GM15510 (cell line): ENCODE measurements around the gene RAP2A.

ENCODE experiments used
- POLR2A ChIP-seq: IDR thresholded peaks from 3 replicates; pipeline ENCODE4 v1.6.1; 2011; ENCODE audit warnings: borderline replicate concordance; ENCODE audit not compliant: insufficient read length; ENCODE audit errors: extremely low read depth

RAP2A gene

DNA sequence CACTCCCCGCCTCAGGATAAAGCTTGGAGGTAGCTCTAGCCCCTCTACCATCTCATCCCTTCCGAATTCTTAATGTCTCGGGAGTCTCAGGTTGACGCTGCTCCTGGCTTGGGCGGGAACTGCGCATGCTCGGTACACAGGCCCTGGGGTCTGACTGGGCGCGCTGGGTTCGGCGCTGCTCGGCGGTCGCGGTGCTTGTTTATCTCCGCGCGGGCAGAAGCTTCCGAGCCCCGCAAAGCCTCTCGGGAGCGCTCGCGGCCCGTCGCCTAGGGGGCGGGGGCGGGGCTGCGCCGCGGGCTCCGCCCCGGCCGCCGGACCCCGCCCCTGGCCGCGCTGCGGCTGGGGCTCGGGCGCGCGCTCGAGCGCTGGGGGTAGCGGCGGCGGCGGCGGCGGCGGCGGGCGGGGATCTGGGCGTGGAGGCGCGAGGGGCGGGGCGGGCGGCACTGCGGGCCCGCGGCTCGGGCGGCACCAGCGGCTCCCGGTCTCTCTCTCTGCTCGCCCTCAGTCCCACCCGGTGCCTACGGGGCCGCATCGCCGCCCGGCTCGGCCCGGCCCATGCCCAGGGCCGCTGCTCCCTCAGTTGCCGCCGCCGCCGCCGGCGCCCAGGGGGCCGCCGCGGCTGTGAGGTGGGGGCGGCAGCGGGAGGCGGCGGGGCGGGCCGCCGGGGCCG lies at the start of gene RAP2A:
Gene RAP2A (plus strand): TSS at position 443 of the 670 bp plus-strand sequence. CDS start 302 bp downstream, outside the sequence.
- peak; percentile 62 for TF ChIP-seq POLR2A

DNA sequence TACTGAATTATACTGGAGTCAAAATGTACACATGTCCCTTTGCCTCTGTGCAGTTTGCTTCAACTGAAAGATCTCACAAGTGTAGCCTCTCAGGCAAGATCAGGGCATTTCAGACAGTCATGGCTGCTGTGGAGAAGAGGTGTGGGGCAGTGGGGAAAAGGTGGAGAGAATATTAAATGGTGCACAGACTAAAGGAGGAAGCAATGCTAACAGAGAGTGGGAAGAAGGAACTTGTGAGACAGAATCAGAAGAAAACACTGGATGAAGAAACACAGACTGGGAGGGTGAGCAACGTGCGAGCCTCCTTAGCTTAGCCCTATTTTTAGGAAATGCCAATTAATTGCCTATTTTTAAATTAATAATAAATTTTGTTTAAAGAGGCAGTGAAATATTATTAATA lies 49.6 kb upstream of the RAP2A start:
- TF ChIP-seq POLR2A = no peak

- TF ChIP-seq POLR2A = no peak
These were observed 48.8 kb upstream of the RAP2A start for GRCh38 chr13:97385146-97385545.

- no peak for TF ChIP-seq POLR2A
These were observed 48.1 kb upstream of the RAP2A start for GRCh38 chr13:97385854-97386253.

DNA sequence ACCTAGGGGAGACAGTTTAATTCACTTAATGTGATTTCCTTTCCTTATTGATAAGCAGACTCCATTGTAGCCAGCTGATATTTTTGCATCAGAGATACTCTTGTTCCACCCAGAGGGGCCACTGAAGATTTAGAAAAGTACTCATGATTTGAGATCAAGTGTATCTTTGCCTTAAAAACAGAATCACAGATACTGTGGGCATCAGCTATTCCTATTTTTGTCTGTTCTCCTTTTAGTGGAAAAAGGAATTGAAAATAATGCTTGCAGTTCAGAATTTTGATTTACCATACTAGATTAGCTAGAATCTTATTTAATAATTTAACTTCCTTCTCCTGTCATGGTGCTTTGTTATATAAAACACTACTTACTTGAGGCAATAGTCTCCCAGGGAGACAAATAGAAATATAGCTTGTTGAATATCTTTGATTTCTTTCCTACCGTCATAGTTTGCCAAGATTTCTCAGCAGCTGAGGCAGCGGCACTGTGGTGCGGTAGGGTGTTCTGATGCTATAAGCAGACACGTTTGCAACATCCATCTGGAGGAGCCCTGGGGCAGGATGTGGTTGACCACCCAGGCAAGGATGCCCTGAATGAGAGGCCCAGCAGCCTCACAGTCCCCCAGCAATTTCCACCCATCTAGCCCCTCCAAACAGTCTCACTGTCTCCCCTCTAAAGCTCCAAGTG lies 47.0 kb upstream of the RAP2A start:
- no peak for TF ChIP-seq POLR2A

DNA sequence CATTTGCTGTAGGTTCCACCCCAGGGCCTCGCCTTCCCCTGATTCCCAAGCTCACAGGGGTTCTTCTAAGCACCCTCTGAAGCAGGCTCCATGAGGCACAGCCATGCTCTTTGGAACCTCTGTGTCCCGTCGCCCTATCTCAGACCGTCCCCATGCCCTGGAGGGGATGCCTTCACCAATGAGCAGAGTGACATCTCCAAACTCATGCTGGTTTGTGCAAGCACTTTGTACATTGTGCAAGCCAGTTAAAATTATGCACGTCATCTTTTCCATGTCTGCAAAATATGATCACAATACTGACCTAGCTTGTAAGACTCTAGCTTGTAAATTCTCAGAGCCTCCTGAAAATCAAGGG lies 46.5 kb upstream of the RAP2A start:
- no peak for TF ChIP-seq POLR2A

- no peak for TF ChIP-seq POLR2A
These were observed 46.1 kb upstream of the RAP2A start for GRCh38 chr13:97387890-97388289.

GRCh38 chr13:97388373-97388772 lies 45.6 kb upstream of the RAP2A start:
- no peak for TF ChIP-seq POLR2A

- TF ChIP-seq POLR2A = no peak
These were observed 42.9 kb upstream of the RAP2A start for GRCh38 chr13:97390941-97391600.

GRCh38 chr13:97392020-97392419 lies 41.9 kb upstream of the RAP2A start:
- no peak for TF ChIP-seq POLR2A

DNA sequence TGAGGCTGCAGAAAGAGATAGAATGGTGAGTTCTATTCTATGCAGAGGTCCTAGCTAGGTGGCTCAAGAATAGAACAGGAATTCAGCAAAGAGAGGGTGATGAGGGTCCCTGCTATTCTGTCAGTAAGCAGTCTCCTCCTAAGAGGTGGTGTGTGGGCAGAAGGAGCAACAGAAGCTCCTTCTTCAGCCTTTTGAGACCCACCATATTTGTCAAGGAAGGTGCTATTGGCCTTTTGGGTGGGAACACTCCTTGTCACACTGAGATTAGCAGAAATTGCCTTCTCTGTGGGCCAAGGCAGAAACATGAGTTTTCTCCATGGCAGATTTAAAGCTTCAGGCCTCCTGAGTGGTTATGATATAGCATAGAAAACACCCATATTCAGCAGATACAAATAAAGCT lies 39.4 kb upstream of the RAP2A start:
- no peak for TF ChIP-seq POLR2A

DNA sequence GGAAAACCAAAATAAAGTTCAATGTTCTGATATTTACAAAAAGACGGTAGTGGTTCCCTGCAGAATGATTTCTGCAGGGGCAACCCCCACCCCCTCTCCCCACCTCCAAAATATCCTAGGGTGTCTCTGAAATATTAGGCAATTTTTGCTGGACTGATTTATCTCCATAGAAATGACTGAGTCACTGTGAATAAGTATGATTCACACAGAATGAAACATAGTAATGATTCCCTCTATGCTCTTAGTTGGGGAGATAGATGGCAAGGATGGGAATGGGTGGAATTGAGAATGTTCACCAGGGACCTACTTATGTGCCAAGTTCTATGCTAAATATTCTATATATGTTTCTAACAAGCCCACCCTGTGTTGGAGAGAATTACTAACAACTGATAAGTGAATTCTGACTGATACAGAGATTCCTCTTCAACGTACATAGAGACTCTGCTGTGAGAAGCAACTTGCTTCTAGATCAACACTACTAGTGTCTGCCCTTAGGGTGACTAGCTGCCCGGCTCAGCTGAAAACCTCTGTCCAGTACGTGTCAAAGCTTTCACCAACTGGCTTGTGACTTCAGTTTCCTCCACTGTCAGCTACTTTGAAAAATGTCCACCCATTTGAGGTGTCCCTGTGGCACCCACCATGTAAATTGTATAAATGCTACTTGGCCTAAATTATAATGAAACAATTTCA lies 38.4 kb upstream of the RAP2A start:
- no peak for TF ChIP-seq POLR2A

- no peak for TF ChIP-seq POLR2A
These were observed 36.7 kb upstream of the RAP2A start for GRCh38 chr13:97397267-97397666.

DNA sequence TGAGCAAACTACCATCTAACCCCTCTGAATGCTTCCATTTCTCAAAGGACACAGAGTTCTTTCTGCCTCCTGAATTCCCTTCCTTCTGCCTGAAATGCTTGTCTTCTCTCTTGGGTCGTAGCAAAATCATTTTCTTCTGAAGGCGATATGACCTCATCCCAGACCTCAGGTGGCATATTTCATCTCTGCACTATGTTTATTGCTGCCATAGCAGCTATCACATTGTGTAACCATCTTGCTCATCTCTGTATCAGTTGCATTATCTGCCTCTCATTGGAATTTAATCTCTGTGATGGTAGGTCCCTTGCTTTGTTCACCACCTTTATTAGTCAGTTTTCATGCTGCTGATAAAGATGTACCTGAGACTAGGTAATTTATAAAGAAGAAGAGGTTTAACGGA lies 32.5 kb upstream of the RAP2A start:
- no peak for TF ChIP-seq POLR2A
